Measurements from ENCODE around the gene MAPKAPK3.
"Not testable (repeated sequence)": the region's sequence is repeated elsewhere in the genome, so short reads cannot be mapped to it uniquely, and the experiment has no call there.

Gene MAPKAPK3

GRCh38 chr3:50687916-50688315 is 71.0 kb downstream of the MAPKAPK3 start:
- no peak for DNase-seq (ENCODE audit: low read depth in 2 of 2)

GRCh38 chr3:50688602-50689001 is 71.7 kb downstream of the MAPKAPK3 start:
- not testable (repeated sequence) for DNase-seq (ENCODE audit: low read depth in 2 of 2)

- no peak for DNase-seq (ENCODE audit: low read depth in 2 of 2)
These were observed 72.6 kb downstream of the MAPKAPK3 start for GRCh38 chr3:50689558-50689957.

DNA sequence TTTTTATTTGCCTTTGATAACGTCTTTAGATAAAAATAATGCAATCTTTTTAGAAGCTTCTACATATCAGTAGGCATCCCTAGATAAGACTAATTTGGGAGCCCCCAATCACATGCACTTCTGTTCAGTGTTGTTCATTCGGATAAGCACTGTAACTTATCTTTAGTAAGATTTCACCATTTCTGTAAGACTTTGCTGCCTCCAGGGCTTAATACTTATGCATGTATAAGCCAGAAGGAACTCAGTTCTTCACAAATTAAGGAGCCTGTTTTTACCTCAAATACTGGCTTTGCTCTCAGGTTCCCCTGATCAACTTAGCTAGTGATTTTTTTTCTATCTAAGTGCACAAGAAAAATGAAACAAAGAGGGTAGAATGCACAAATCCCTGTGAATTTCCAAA is 78.1 kb downstream of the MAPKAPK3 start:
- DNase-seq (ENCODE audit: low read depth in 2 of 2), result no peak

DNA sequence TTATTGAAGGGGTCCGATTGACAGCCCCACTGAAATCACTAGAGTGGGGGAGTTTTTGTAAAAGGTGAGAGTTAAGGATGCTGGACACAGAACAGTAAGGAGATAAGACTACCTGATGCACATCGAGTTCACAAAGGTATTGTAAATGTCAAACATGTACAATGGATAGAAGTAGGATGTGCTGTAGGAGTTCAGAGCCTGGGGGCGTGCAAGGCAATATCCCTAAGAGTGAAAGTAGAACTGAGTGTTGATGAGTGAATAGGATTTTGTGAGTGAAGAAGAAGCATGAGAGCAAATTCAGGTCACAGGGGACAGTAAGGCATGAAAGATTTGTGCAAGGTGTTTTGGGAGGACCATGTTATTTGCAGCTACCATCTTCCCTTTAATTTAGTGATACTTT is 79.3 kb downstream of the MAPKAPK3 start:
- no peak for DNase-seq (ENCODE audit: low read depth in 2 of 2)

DNA sequence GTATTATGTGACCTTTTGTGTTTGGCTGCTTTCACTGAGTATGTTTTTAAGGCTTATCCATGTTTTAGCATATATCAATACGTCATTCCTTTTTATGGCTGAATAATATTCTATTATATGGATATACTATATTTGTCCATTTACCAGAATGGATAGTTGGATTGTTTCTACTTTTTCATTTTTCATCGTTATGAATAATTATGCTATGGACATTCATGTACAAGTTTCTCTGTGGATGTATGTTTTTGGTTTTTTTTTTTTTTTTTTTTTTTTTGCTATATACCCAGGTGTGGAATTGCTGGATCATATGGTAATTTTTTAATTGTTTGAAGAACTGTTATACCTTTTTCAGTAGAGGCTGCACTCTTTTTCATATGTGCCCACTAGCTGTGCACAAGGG is 81.3 kb downstream of the MAPKAPK3 start:
- DNase-seq (ENCODE audit: low read depth in 2 of 2), result no peak

Measured in stimulated activated CD4-positive, alpha-beta T cell treated with anti-CD3 and anti-CD28 coated beads, Interleukin-4, amount 100 ng/mL, for 48 hours (primary cell).